Neuronal stem cell (in vitro differentiated cells): ENCODE data around the gene LTB.
"Not testable (repeated sequence)": the region's sequence is repeated elsewhere in the genome, so short reads cannot be mapped to it uniquely, and the experiment has no call there.

ENCODE experiments used
- DNase-seq: peaks from one replicate; pipeline ENCODE4 v3.0.0-alpha.2; 2013; ENCODE audit warnings: low spot score
- H2AFZ ChIP-seq: one replicate; pipeline ENCODE4 v1.6.1; 2013; ENCODE audit warnings: mild to moderate bottlenecking, low read length, inconsistent platforms
- H2AK5ac ChIP-seq: 2 replicates; pipeline ENCODE4 v1.6.1; 2013; ENCODE audit warnings: low read depth, mild to moderate bottlenecking, inconsistent platforms, low read length, moderate library complexity, mixed read lengths
- H2BK120ac ChIP-seq: 2 replicates; pipeline ENCODE4 v1.6.1; 2013; ENCODE audit warnings: low read depth, mild to moderate bottlenecking, inconsistent platforms, low read length, moderate library complexity, mixed read lengths
- H2BK12ac ChIP-seq: one replicate; pipeline ENCODE4 v1.6.1; 2013; ENCODE audit warnings: low read length, inconsistent platforms
- H2BK15ac ChIP-seq: 2 replicates; pipeline ENCODE4 v1.6.1; 2013; ENCODE audit warnings: mild to moderate bottlenecking, low read length, inconsistent platforms, mixed read lengths
- H2BK5ac ChIP-seq: one replicate; pipeline ENCODE4 v1.6.1; 2013; ENCODE audit warnings: inconsistent platforms, mild to moderate bottlenecking, low read length, moderate library complexity
- H3K14ac ChIP-seq: one replicate; pipeline ENCODE4 v1.6.1; 2013; ENCODE audit warnings: low read length, inconsistent platforms
- H3K18ac ChIP-seq: 2 replicates; pipeline ENCODE4 v1.6.1; 2013; ENCODE audit warnings: low read length, inconsistent platforms
- H3K23ac ChIP-seq: 2 replicates; pipeline ENCODE4 v1.6.1; 2013; ENCODE audit warnings: low read depth, mild to moderate bottlenecking, mixed read lengths, low read length, inconsistent platforms; ENCODE audit not compliant: poor library complexity
- H3K27ac ChIP-seq: replicated peaks from 3 replicates; pipeline ENCODE4 v1.5.1; 2013; ENCODE audit warnings: low read length, inconsistent platforms
- H3K27me3 ChIP-seq, 3 experiments: 2 replicates each; pipeline ENCODE4 v1.6.1; 2013; ENCODE audit warnings: low read length in 3 of 3, mild to moderate bottlenecking in 2 of 3, inconsistent platforms in 1 of 3, low read depth in 1 of 3, mixed read lengths in 1 of 3, moderate library complexity in 1 of 3; ENCODE audit not compliant: control insufficient read depth in 3 of 3, insufficient read depth in 3 of 3
- H3K36me3 ChIP-seq, 2 donors: replicated peaks in 1 of 2; 2 replicates each; pipeline ENCODE4 v1.6.1; 2013; ENCODE audit warnings: low read length in 2 of 2; ENCODE audit not compliant: control insufficient read depth in 2 of 2, insufficient read depth in 2 of 2
- H3K4ac ChIP-seq: 2 replicates; pipeline ENCODE4 v1.6.1; 2013; ENCODE audit warnings: inconsistent platforms, mild to moderate bottlenecking, low read length, moderate library complexity
- H3K4me1 ChIP-seq, 2 donors: 1 replicate in 1 of 2; 2 replicates in 1 of 2; pipeline ENCODE4 v1.6.1; 2013; ENCODE audit warnings: low read length in 2 of 2, low read depth in 1 of 2; ENCODE audit not compliant: control insufficient read depth in 2 of 2, insufficient read depth in 1 of 2
- H3K4me2 ChIP-seq: one replicate; pipeline ENCODE4 v1.6.1; 2013; ENCODE audit warnings: mild to moderate bottlenecking, low read length, inconsistent platforms; ENCODE audit not compliant: insufficient read depth, poor library complexity, severe bottlenecking
- H3K4me3 ChIP-seq, 2 donors: 2 replicates each; pipeline ENCODE4 v1.5.1; 2013; ENCODE audit warnings: low read length in 2 of 2, mild to moderate bottlenecking in 2 of 2, inconsistent platforms in 1 of 2, moderate library complexity in 1 of 2
- H3K79me1 ChIP-seq: one replicate; pipeline ENCODE4 v1.6.1; 2013; ENCODE audit warnings: low read depth, mild to moderate bottlenecking, inconsistent platforms, low read length, moderate library complexity
- H3K9ac ChIP-seq: one replicate; pipeline ENCODE4 v1.6.1; 2013; ENCODE audit warnings: mild to moderate bottlenecking, low read depth, low read length, inconsistent platforms; ENCODE audit not compliant: poor library complexity
- H3K9me3 ChIP-seq, 2 donors: replicated peaks in 1 of 2; 2 replicates each; pipeline versions ENCODE3 to v1.6.1; 2013; ENCODE audit warnings: low read length in 2 of 2, mild to moderate bottlenecking in 2 of 2, inconsistent platforms in 1 of 2, low read depth in 1 of 2, mixed read lengths in 1 of 2, moderate library complexity in 1 of 2; ENCODE audit not compliant: control insufficient read depth in 2 of 2, insufficient read depth in 1 of 2
- H4K8ac ChIP-seq: one replicate; pipeline ENCODE4 v1.6.1; 2013; ENCODE audit warnings: low read depth, mild to moderate bottlenecking, inconsistent platforms, low read length, moderate library complexity
- H4K91ac ChIP-seq: one replicate; pipeline ENCODE4 v1.6.1; 2013; ENCODE audit warnings: low read length, low read depth, mild to moderate bottlenecking, inconsistent platforms; ENCODE audit not compliant: poor library complexity
- WGBS, 2 donors: extraction: QIAGEN DNeasy Blood & Tissue Kit; methylation state at CpG; one replicate each; pipeline ENCODE4 v1.1.7; 2013; ENCODE audit warnings: missing lambda C conversion rate in 2 of 2, mixed read lengths in 1 of 2; ENCODE audit not compliant: insufficient read length in 2 of 2, insufficient replicate concordance in 1 of 2; ENCODE audit errors: extremely low coverage in 2 of 2; 5-methylcytosine and 5-hydroxymethylcytosine counted together

Gene LTB

DNA sequence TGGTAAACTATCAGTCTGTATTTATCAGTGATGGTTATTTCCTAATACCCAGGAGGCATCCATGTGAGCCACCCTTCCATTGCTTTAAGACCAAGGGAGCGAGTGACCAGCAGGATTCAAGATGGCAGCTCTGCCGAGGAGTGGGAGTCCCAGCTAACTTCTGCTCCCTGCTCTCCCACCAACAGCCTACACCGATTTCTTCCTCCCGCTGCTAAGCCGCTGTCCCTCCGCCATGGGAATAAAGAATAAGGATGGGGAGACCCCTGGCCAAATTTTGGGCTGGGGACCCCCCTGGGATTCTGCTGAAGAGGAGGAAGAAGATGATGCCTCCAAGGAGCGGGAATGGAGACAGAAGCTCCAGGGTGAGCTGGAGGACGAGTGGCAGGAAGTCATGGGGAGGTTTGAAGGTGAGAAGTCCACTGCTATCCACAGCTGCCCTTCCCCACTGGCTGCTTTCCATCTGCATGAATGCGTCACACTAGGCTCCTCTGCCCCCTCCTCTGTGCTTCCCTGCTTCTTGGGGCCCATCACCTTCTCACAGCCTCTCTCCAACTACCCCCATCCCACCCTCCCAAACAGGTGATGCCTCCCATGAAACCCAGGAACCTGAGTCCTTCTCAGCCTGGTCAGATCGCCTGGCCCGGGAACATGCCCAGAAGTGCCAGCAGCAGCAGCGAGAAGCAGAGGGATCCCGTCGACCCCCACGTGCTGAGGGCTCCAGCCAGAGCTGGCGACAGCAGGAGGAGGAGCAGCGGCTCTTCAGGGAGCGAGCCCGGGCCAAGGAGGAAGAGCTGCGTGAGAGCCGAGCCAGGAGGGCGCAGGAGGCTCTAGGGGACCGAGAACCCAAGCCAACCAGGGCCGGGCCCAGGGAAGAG lies 24.5 kb downstream of the LTB start:
- Histone ChIP-seq H2BK15ac (no peak overlapping the region), H2AK5ac (no peak overlapping the region), H3K9me3 (no peaks in the 10 kb centered on the region), H3K4ac (no peak overlapping the region), H2AFZ (no peak overlapping the region), H2BK5ac (no peak overlapping the region), H3K14ac (no peak overlapping the region), H3K36me3 (peaks cover 37 to 75% of the 10 kb centered on the region in 2 donors), H3K4me3 (no peak overlapping the region), H2BK12ac (no peak overlapping the region), H4K8ac (no peak overlapping the region), H3K9ac (no peak overlapping the region), H3K18ac (no peak overlapping the region), H3K27me3 (no peaks in the 10 kb centered on the region), H2BK120ac (no peak overlapping the region), H3K4me1 (peaks cover 0 to 7% of the 10 kb centered on the region in 2 donors), H3K79me1 (peaks cover 6% of the 10 kb centered on the region), H3K27ac (no peak overlapping the region), H3K4me2 (no peak overlapping the region), H3K23ac (peak overlapping the region; percentile 73), H4K91ac (no peak overlapping the region)
- no CpG with 5 or more reads among the region's 24 CpGs for WGBS, 2 donors
- no peak for DNase-seq

DNA sequence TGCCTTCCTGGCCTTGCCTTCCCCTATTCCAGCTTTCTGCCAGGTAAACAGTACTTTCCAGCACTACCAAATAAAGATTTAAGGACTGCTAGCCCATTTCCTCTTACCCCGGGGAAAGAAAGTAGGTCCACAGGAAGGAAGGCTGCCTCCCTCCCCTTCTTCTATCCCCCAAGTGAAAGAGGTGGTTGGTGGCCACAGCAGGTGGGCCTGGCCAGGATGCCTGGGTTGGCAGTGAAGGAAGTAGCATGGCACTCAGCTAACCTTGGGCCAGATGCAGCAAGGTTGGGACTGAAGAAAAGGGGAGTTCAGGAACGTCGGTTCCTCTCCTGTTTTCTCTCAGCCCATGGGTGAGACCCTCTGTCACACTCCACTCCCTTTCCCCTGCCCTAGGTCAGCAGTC lies 25.9 kb downstream of the LTB start:
- Histone ChIP-seq H4K91ac (no peak overlapping the region), H3K4me3 (peak overlapping the region in 1 of 2 donors; percentile 6), H3K27ac (no peak overlapping the region), H3K4me2 (no peak overlapping the region), H3K36me3 (peaks cover 37 to 86% of the 10 kb centered on the region in 2 donors), H3K23ac (peak overlapping the region; percentile 67), H3K4ac (no peak overlapping the region), H2BK5ac (no peak overlapping the region), H3K9me3 (no peaks in the 10 kb centered on the region), H2AFZ (no peak overlapping the region), H3K79me1 (peaks cover 6% of the 10 kb centered on the region), H2BK12ac (no peak overlapping the region), H3K27me3 (no peaks in the 10 kb centered on the region), H3K4me1 (peaks cover 0 to 7% of the 10 kb centered on the region in 2 donors), H4K8ac (no peak overlapping the region), H3K14ac (no peak overlapping the region), H3K9ac (no peak overlapping the region), H2BK15ac (no peak overlapping the region), H2BK120ac (no peak overlapping the region), H2AK5ac (no peak overlapping the region), H3K18ac (no peak overlapping the region)
- WGBS, 2 donors = no CpG with 5 or more reads among the region's 3 CpGs
- DNase-seq = no peak

DNA sequence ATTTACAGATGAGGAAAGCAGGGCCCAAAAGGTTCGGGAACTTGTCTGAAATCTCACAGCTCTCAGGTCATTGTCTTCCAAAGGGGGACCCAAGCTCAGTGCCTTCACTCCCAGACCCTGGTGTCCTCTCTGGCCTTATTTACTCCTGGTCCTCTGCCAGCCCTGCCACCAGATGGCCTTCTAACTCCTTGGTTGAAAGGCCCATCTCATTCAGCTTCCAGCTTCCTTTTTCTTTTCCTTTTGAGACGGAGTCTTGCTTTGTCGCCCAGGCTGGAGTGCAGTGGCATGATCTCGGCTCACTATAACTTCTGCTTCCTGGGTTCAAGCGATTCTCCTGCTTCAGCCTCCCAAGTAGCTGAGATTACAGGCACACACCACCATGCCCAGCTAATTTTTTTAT lies 30.9 kb downstream of the LTB start:
- no CpG with 5 or more reads among the region's 5 CpGs for WGBS, 2 donors

DNA sequence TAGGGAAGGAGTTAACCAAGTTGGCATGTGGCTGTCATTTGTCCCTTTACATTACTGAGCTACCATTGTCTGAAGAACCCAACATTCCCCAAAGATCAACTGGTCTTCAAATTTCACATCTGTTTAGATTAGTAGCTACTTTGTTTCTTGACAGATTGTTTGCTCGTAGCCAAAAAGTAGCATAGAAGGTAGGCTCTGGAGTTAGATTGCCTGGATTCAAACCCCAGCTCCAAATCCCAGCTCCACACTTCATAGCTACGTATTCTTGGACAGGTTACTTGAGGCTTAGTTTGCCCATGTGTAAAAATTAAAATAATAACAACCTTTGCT lies 33.7 kb downstream of the LTB start:
- H3K9me3 ChIP-seq = peaks cover 0 to 2% of the 10 kb centered on the region in 2 donors
- H3K27ac ChIP-seq = no peak overlapping the region
- H3K4ac ChIP-seq = no peak overlapping the region
- H3K36me3 ChIP-seq = peaks cover 6 to 50% of the 10 kb centered on the region in 2 donors
- no peak overlapping the region for H3K4me2 ChIP-seq
- H2AFZ ChIP-seq = no peak overlapping the region
- WGBS, 2 donors = no CpG with 5 or more reads among the region's 2 CpGs
- no peak overlapping the region for H2BK5ac ChIP-seq
- no peak overlapping the region for H2BK120ac ChIP-seq
- H3K4me1 ChIP-seq = peaks cover 9 to 11% of the 10 kb centered on the region in 2 donors
- DNase-seq = no peak
- no peak overlapping the region for H3K23ac ChIP-seq
- H3K18ac ChIP-seq = no peak overlapping the region
- H2AK5ac ChIP-seq = peak overlapping the region; percentile 99
- H3K14ac ChIP-seq = no peak overlapping the region
- H3K79me1 ChIP-seq = peaks cover 5% of the 10 kb centered on the region
- peak overlapping the region; percentile 89 for H3K9ac ChIP-seq
- no peak overlapping the region for H4K91ac ChIP-seq
- peak overlapping the region in 1 of 2 donors; percentile 46 for H3K4me3 ChIP-seq
- no peak overlapping the region for H2BK12ac ChIP-seq
- H2BK15ac ChIP-seq = no peak overlapping the region
- H3K27me3 ChIP-seq = no peaks in the 10 kb centered on the region
- H4K8ac ChIP-seq = peak overlapping the region; percentile 92

More for the DNA sequence above, 30.9 kb downstream of the LTB start:
- H2BK15ac ChIP-seq, H3K4ac ChIP-seq, H2BK5ac ChIP-seq, H4K8ac ChIP-seq, H4K91ac ChIP-seq, H3K27me3 ChIP-seq, H3K9ac ChIP-seq, H3K4me1 ChIP-seq, H2AK5ac ChIP-seq, H3K4me2 ChIP-seq, H3K4me3 ChIP-seq, H2BK12ac ChIP-seq, H3K23ac ChIP-seq, H3K9me3 ChIP-seq, H2AFZ ChIP-seq, H3K14ac ChIP-seq, H3K18ac ChIP-seq, H3K27ac ChIP-seq, H2BK120ac ChIP-seq, H3K79me1 ChIP-seq: not testable (repeated sequence)
- peak; percentile 40 for DNase-seq
- H3K36me3 ChIP-seq = peaks cover 11 to 72% of the 10 kb centered on the region in 2 donors
